ENCODE measurements around the gene CCDC148. TPM values are rescaled to one million over a fixed set of nuclear protein-coding genes. Genes with fewer than 3 reads are reported as not detected.

CCDC148 gene
- polyA plus RNA-seq, 3 donors, result not detected

DNA sequence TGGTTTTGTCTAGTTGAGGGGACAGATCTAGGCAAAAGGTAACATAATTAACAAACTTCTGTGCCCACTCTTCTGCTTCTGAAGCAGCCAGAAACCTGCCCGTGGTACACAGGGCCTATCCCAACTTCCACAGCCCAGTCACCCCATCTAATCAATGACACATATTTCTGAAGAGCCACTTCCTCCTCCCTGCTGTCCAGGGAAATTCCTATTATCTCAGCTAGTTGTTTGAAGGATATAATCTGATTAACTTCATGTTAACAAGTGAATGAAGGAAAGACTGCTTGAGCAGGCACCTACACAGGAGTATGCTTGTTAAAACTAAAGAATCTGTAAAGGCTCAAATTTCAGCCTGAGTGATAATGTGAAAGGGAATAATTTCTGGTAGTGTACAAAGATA, 61.4 kb downstream of the CCDC148 start:
- Histone ChIP-seq H3K27me3 (ENCODE audit: control insufficient read depth in 2 of 2, insufficient read depth in 2 of 2, low read length in 2 of 2) (no peaks in the 10 kb centered on the region), H3K36me3 (replicated peaks in 1 of 2; ENCODE audit: control insufficient read depth in 1 of 2, insufficient read depth in 2 of 2, low read length in 2 of 2) (no peaks in the 10 kb centered on the region), H3K4me2 (replicated peaks; ENCODE audit: extremely low read depth, low read length, poor library complexity, severe bottlenecking) (no peak overlapping the region), H2AFZ (ENCODE audit: insufficient read depth, low read depth, low read length, poor library complexity, severe bottlenecking) (no peak overlapping the region), H3K79me2 (ENCODE audit: insufficient read depth, low read length) (no peaks in the 10 kb centered on the region), H3K9ac (ENCODE audit: insufficient read depth, low read length, poor library complexity, severe bottlenecking) (no peak overlapping the region), H4K20me1 (ENCODE audit: insufficient read depth, low read length) (no peaks in the 10 kb centered on the region), H3K9me3 (replicated peaks in 1 of 2; ENCODE audit: control insufficient read depth in 1 of 2, insufficient read depth in 1 of 2, low read length in 2 of 2) (no peaks in the 10 kb centered on the region), H3K4me1 (ENCODE audit: control insufficient read depth in 1 of 2, insufficient read depth in 2 of 2, low read length in 2 of 2) (no peaks in the 10 kb centered on the region), H3K4me3 (replicated peaks in 1 of 3; ENCODE audit: low read depth in 2 of 3, low read length in 3 of 3) (no peak overlapping the region), H3K27ac (ENCODE audit: low read depth in 1 of 2, low read length in 2 of 2) (no peak overlapping the region)
- WGBS (ENCODE audit: insufficient coverage), result 100% methylated on average over 1 of the region's 1 CpG
- H3K27ac Mint-ChIP-seq, result no peak overlapping the region
- intact Hi-C loops (cut with micrococcal nuclease), result no loop called here
- H3K27me3 Mint-ChIP-seq (ENCODE audit: low read depth in 3 of 3), result no peaks in the 10 kb centered on the region
- peak in 1 of 3 donors; percentile 3 for DNase-seq
- no peak overlapping the region for H3K4me3 Mint-ChIP-seq
- no peaks in the 10 kb centered on the region for H3K4me1 Mint-ChIP-seq
- no peaks in the 10 kb centered on the region for H3K36me3 Mint-ChIP-seq
- peaks cover 4 to 16% (median 9%) of the 10 kb centered on the region in 7 donors for H3K9me3 Mint-ChIP-seq
- TF ChIP-seq CTCF (IDR thresholded peaks at IDR 0.05), result no peak

GRCh38 chr2:158394453-158394852, 62.1 kb downstream of the CCDC148 start:
- no peak overlapping the region for H2AFZ ChIP-seq (ENCODE audit: insufficient read depth, low read depth, low read length, poor library complexity, severe bottlenecking)
- no peak overlapping the region for H3K4me3 ChIP-seq (replicated peaks in 1 of 3; ENCODE audit: low read depth in 2 of 3, low read length in 3 of 3)
- no peak overlapping the region for H3K4me2 ChIP-seq (replicated peaks; ENCODE audit: extremely low read depth, low read length, poor library complexity, severe bottlenecking)
- no peak overlapping the region for H3K27ac Mint-ChIP-seq
- no peak for DNase-seq
- H3K79me2 ChIP-seq (ENCODE audit: insufficient read depth, low read length), result no peaks in the 10 kb centered on the region
- no peak overlapping the region for H3K9ac ChIP-seq (ENCODE audit: insufficient read depth, low read length, poor library complexity, severe bottlenecking)
- H3K4me3 Mint-ChIP-seq, result no peak overlapping the region
- no peak for TF ChIP-seq CTCF (IDR thresholded peaks at IDR 0.05)
- no peaks in the 10 kb centered on the region for H3K27me3 Mint-ChIP-seq (ENCODE audit: low read depth in 3 of 3)
- no peaks in the 10 kb centered on the region for H3K4me1 ChIP-seq (ENCODE audit: control insufficient read depth in 1 of 2, insufficient read depth in 2 of 2, low read length in 2 of 2)
- no peaks in the 10 kb centered on the region for H3K36me3 Mint-ChIP-seq
- no peaks in the 10 kb centered on the region for H3K9me3 ChIP-seq (replicated peaks in 1 of 2; ENCODE audit: control insufficient read depth in 1 of 2, insufficient read depth in 1 of 2, low read length in 2 of 2)
- H4K20me1 ChIP-seq (ENCODE audit: insufficient read depth, low read length), result no peaks in the 10 kb centered on the region
- intact Hi-C loops (cut with micrococcal nuclease), result no loop called here
- H3K27me3 ChIP-seq (ENCODE audit: control insufficient read depth in 2 of 2, insufficient read depth in 2 of 2, low read length in 2 of 2), result no peaks in the 10 kb centered on the region
- no peaks in the 10 kb centered on the region for H3K36me3 ChIP-seq (replicated peaks in 1 of 2; ENCODE audit: control insufficient read depth in 1 of 2, insufficient read depth in 2 of 2, low read length in 2 of 2)
- 100% methylated on average over 1 of the region's 1 CpG for WGBS (ENCODE audit: insufficient coverage)
- no peak overlapping the region for H3K27ac ChIP-seq (ENCODE audit: low read depth in 1 of 2, low read length in 2 of 2)
- no peaks in the 10 kb centered on the region for H3K4me1 Mint-ChIP-seq
- H3K9me3 Mint-ChIP-seq, result peaks cover 0 to 14% (median 5%) of the 10 kb centered on the region in 7 donors
